SK-N-SH treated with all-trans-retinoic acid at 6 μM for 48 hours (cell line): ENCODE measurements around the gene CYFIP1.

Experiments
- ISL1 ChIP-seq: fragments of 250-450 bp; sonication (Bioruptor Pico); IDR thresholded peaks from 2 replicates; pipeline ENCODE4 v2.1.2; 2022; ENCODE audit warnings: mild to moderate bottlenecking, moderate library complexity
- PPARA ChIP-seq: fragments of 250-450 bp; sonication (Bioruptor Pico); IDR thresholded peaks from 2 replicates; pipeline ENCODE4 v1.5.0; 2020; ENCODE audit warnings: mild to moderate bottlenecking, borderline replicate concordance
- RARB ChIP-seq: fragments of 250-450 bp; sonication (Bioruptor Pico); IDR thresholded peaks from 2 replicates; pipeline ENCODE4 v1.8.0; 2021; ENCODE audit warnings: mild to moderate bottlenecking, moderate library complexity
- TOX ChIP-seq: fragments of 250-450 bp; sonication (Bioruptor Pico); IDR thresholded peaks from 2 replicates; pipeline ENCODE4 v1.8.0; 2021; ENCODE audit warnings: mild to moderate bottlenecking, moderate library complexity, borderline replicate concordance
- ZFP3 ChIP-seq: fragments of 250-450 bp; sonication (Bioruptor Pico); IDR thresholded peaks from 2 replicates; pipeline ENCODE4 v1.5.0; 2020; ENCODE audit warnings: mild to moderate bottlenecking, moderate library complexity
- ZFP30 ChIP-seq: fragments of 450-650 bp; formaldehyde crosslinking; IDR thresholded peaks from 2 replicates; pipeline ENCODE4 v1.5.0; 2022; ENCODE audit warnings: mild to moderate bottlenecking, moderate library complexity
- ZNF565 ChIP-seq: fragments of 450-650 bp; formaldehyde crosslinking; conservative IDR thresholded peaks from 2 replicates; pipeline ENCODE4 v1.5.0; 2020; ENCODE audit warnings: low read depth, mild to moderate bottlenecking, moderate library complexity
- ZNF70 ChIP-seq: fragments of 450-650 bp; formaldehyde crosslinking; IDR thresholded peaks from 2 replicates; pipeline ENCODE4 v1.5.0; 2020; ENCODE audit warnings: mild to moderate bottlenecking, moderate library complexity
- ZNF8 ChIP-seq: fragments of 450-650 bp; formaldehyde crosslinking; IDR thresholded peaks from 2 replicates; pipeline ENCODE4 v1.5.0; 2020; ENCODE audit warnings: mild to moderate bottlenecking, moderate library complexity
- TF ChIP-seq, protein P1 (sequence below): fragments of 250-450 bp; sonication (Bioruptor Pico); IDR thresholded peaks from 2 replicates; pipeline ENCODE4 v1.5.1; 2020; ENCODE audit warnings: low read depth, mild to moderate bottlenecking, moderate library complexity
- TF ChIP-seq, protein P2 (sequence below): fragments of 250-450 bp; sonication (Bioruptor Pico); IDR thresholded peaks from 2 replicates; pipeline ENCODE4 v1.8.0; 2020; ENCODE audit warnings: mild to moderate bottlenecking, moderate library complexity, borderline replicate concordance
- TF ChIP-seq, protein P3 (sequence below): fragments of 250-450 bp; sonication (Bioruptor Pico); IDR thresholded peaks from 2 replicates; pipeline ENCODE4 v1.8.0; 2021; ENCODE audit warnings: low read depth, mild to moderate bottlenecking, moderate library complexity, borderline replicate concordance
- TF ChIP-seq, protein P4 (sequence below): fragments of 250-450 bp; sonication (Bioruptor Pico); IDR thresholded peaks from 2 replicates; pipeline ENCODE4 v1.5.1; 2021; ENCODE audit warnings: mild to moderate bottlenecking, moderate library complexity

DNA sequence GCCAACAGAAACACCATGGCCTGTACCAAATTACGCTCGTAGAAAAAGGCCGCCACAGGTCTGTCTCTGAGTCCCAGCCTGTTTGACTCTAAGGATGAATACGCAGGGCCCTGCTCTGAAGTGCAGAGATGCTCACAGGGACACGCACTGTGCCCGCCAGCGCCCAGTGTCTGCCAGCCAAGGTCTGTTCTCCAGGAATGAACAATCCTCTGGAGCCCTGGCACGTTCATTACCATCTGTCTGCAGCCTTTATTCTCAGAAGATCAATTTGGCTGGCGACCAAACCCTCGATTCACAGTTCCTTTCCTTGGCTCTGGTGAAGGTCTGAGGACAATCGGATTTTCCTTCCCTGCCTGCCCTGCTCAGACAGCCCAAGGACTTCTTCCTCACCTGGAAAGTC lies 75.4 kb downstream of the CYFIP1 start:
- TF ChIP-seq, protein P1, sequence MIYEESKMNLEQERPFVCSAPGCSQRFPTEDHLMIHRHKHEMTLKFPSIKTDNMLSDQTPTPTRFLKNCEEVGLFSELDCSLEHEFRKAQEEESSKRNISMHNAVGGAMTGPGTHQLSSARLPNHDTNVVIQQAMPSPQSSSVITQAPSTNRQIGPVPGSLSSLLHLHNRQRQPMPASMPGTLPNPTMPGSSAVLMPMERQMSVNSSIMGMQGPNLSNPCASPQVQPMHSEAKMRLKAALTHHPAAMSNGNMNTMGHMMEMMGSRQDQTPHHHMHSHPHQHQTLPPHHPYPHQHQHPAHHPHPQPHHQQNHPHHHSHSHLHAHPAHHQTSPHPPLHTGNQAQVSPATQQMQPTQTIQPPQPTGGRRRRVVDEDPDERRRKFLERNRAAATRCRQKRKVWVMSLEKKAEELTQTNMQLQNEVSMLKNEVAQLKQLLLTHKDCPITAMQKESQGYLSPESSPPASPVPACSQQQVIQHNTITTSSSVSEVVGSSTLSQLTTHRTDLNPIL (CRISPR knock-in tag) = no peak
- TF ChIP-seq, protein P2, sequence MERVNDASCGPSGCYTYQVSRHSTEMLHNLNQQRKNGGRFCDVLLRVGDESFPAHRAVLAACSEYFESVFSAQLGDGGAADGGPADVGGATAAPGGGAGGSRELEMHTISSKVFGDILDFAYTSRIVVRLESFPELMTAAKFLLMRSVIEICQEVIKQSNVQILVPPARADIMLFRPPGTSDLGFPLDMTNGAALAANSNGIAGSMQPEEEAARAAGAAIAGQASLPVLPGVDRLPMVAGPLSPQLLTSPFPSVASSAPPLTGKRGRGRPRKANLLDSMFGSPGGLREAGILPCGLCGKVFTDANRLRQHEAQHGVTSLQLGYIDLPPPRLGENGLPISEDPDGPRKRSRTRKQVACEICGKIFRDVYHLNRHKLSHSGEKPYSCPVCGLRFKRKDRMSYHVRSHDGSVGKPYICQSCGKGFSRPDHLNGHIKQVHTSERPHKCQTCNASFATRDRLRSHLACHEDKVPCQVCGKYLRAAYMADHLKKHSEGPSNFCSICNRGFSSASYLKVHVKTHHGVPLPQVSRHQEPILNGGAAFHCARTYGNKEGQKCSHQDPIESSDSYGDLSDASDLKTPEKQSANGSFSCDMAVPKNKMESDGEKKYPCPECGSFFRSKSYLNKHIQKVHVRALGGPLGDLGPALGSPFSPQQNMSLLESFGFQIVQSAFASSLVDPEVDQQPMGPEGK (CRISPR knock-in tag) = no peak
- no peak for TF ChIP-seq ZNF70 (CRISPR knock-in tag)
- TF ChIP-seq PPARA (CRISPR knock-in tag) = no peak
- TF ChIP-seq ISL1 (CRISPR knock-in tag) = no peak
- TF ChIP-seq ZFP30 (CRISPR knock-in tag) = no peak
- TF ChIP-seq RARB (CRISPR knock-in tag) = no peak
- TF ChIP-seq, protein P3, sequence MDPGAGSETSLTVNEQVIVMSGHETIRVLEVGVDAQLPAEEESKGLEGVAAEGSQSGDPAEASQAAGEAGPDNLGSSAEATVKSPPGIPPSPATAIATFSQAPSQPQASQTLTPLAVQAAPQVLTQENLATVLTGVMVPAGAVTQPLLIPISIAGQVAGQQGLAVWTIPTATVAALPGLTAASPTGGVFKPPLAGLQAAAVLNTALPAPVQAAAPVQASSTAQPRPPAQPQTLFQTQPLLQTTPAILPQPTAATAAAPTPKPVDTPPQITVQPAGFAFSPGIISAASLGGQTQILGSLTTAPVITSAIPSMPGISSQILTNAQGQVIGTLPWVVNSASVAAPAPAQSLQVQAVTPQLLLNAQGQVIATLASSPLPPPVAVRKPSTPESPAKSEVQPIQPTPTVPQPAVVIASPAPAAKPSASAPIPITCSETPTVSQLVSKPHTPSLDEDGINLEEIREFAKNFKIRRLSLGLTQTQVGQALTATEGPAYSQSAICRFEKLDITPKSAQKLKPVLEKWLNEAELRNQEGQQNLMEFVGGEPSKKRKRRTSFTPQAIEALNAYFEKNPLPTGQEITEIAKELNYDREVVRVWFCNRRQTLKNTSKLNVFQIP (CRISPR knock-in tag) = no peak
- no peak for TF ChIP-seq ZNF565 (CRISPR knock-in tag)
- no peak for TF ChIP-seq TOX (CRISPR knock-in tag)
- TF ChIP-seq ZFP3 (CRISPR knock-in tag) = no peak
- TF ChIP-seq, protein P4, sequence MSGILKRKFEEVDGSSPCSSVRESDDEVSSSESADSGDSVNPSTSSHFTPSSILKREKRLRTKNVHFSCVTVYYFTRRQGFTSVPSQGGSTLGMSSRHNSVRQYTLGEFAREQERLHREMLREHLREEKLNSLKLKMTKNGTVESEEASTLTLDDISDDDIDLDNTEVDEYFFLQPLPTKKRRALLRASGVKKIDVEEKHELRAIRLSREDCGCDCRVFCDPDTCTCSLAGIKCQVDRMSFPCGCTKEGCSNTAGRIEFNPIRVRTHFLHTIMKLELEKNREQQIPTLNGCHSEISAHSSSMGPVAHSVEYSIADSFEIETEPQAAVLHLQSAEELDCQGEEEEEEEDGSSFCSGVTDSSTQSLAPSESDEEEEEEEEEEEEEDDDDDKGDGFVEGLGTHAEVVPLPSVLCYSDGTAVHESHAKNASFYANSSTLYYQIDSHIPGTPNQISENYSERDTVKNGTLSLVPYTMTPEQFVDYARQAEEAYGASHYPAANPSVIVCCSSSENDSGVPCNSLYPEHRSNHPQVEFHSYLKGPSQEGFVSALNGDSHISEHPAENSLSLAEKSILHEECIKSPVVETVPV = no peak
- TF ChIP-seq ZNF8 (CRISPR knock-in tag) = no peak
